MM.1S (cell line): Measurements from ENCODE around the gene NFATC1.

Experiments used
- EZH2 ChIP-seq: fragments of 300-600 bp; sonication (generic); optimal IDR thresholded peaks from 2 replicates; pipeline ENCODE3; 2017; ENCODE audit warnings: low read depth, mild to moderate bottlenecking, antibody characterized with exemption, low read length, mixed read lengths
- TF ChIP-seq, protein P1 (sequence below): fragments of 300-600 bp; sonication (generic); IDR thresholded peaks from 2 replicates; pipeline ENCODE4 v1.5.1; 2016; ENCODE audit warnings: antibody characterized with exemption, low read length, mixed read lengths

DNA sequence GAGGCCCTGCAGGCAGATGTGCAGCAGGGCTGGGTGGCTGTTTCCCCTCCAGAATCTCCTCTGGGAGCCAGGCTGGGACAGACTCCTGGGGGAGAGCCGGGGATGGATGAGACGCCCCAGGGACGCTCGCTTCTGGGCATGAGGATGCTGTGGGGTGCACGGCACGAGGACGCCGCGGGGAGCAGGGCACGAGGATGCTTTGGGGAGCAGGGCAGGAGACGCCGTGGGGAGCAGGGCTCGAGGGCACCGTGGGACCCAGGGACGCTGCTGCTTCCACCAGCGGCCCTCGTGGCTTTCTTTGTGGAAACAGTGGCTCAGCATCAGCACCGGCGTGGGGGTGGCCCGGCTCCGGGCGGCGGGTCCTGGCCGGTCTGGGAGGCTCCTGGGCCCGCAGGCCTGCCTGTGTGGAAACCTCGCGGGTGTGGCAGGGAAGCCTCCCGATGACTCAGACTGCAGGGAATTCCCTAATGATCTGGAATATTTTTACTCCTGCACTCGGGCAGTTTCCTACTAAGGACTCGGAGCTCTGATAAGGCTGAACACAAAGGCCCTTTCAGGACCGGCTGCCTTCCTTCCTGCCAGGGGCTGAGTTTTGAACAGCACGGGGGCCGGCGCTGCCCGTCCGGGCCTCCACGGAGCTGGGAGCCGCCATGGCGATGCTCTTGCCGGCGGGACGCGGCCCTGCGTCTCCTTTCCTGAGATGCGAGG is 62.6 kb downstream of the NFATC1 start:
- TF ChIP-seq, protein P1, sequence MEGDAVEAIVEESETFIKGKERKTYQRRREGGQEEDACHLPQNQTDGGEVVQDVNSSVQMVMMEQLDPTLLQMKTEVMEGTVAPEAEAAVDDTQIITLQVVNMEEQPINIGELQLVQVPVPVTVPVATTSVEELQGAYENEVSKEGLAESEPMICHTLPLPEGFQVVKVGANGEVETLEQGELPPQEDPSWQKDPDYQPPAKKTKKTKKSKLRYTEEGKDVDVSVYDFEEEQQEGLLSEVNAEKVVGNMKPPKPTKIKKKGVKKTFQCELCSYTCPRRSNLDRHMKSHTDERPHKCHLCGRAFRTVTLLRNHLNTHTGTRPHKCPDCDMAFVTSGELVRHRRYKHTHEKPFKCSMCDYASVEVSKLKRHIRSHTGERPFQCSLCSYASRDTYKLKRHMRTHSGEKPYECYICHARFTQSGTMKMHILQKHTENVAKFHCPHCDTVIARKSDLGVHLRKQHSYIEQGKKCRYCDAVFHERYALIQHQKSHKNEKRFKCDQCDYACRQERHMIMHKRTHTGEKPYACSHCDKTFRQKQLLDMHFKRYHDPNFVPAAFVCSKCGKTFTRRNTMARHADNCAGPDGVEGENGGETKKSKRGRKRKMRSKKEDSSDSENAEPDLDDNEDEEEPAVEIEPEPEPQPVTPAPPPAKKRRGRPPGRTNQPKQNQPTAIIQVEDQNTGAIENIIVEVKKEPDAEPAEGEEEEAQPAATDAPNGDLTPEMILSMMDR = no peak
- no peak for TF ChIP-seq EZH2
